K562 (cell line): ENCODE measurements around the gene XPO4. TPM values are rescaled to one million over a fixed set of nuclear protein-coding genes. Genes with fewer than 3 reads are reported as not detected.

Experiments used
- ATAC-seq: fragments of 200-7000 bp; cut with Tn5 transposase; 3 replicates; pipeline ENCODE4 v1.9.1; 2020; ENCODE audit warnings: moderate library complexity
- Bru-seq: library from RNA; stranded (reverse); fragments of 400-500 nt; gene quantifications from one replicate; lab custom pipeline; 2021; lab: Mats Ljungman, UMichigan
- BruChase-seq, 2 experiments: library from RNA; stranded (reverse); fragments of 400-500 nt; gene quantifications; one replicate each; lab custom pipeline; 2021; lab: Mats Ljungman, UMichigan
- BruUV-seq: library from RNA; stranded (reverse); fragments of 400-500 nt; replicated peaks from 2 replicates; lab custom pipeline; 2021; lab: Mats Ljungman, UMichigan
- CTCF ChIA-PET: fragments of 300-600 bp; formaldehyde crosslinking; extraction: SDS; loops from one replicate; lab custom pipeline; 2021; ENCODE audit warnings: low intra/inter-chr PET ratio; lab: Yijun Ruan, JAX
- POLR2A ChIA-PET: fragments of 300-600, 350-650 bp; sonication (Branson Sonifier 250); formaldehyde crosslinking; extraction: SDS; loops from one replicate; lab custom pipeline; 2021; ENCODE audit warnings: antibody characterized with exemption, inconsistent platforms; lab: Yijun Ruan, JAX
- DNase-seq, 4 experiments: peaks; one replicate each; pipeline versions ENCODE4 v3.0.0 to v3.0.0-alpha.2; 2011 to 2018; ENCODE audit warnings: low spot score in 3 of 4, mixed read lengths in 3 of 4; ENCODE audit errors: extremely low read depth in 1 of 4
- FAIRE-seq: peaks from 2 replicates; lab custom pipeline; 2011; peaks lifted over from hg19 to GRCh38; lab: Jason Lieb, UNC
- H2AFZ ChIP-seq: 2 replicates; pipeline ENCODE4 v1.6.0; 2011; ENCODE audit warnings: low read depth, low read length, control low read depth, inconsistent platforms
- H3K27ac ChIP-seq: fragments of 200-600 bp; 3 replicates; pipeline ENCODE4 v1.8.0; 2011; ENCODE audit warnings: low read depth, mild to moderate bottlenecking, control low read depth, inconsistent platforms, low read length, moderate library complexity, mixed read lengths; ENCODE audit errors: extremely low read depth
- H3K27me3 ChIP-seq, 2 experiments: fragments of 300-600 bp in 1 of 2; 2 replicates in 1 of 2; 3 replicates in 1 of 2; pipeline versions ENCODE4 v1.6.0 to v1.8.0; 2011; ENCODE audit warnings: inconsistent platforms in 2 of 2, low read length in 2 of 2, mild to moderate bottlenecking in 1 of 2, mixed read lengths in 1 of 2, moderate library complexity in 1 of 2; ENCODE audit not compliant: control insufficient read depth in 2 of 2, insufficient read depth in 2 of 2
- H3K36me3 ChIP-seq: fragments of 300-600 bp; 3 replicates; pipeline ENCODE4 v1.8.0; 2011; ENCODE audit warnings: mild to moderate bottlenecking, low read length, inconsistent platforms; ENCODE audit not compliant: control insufficient read depth, insufficient read depth
- H3K4me1 ChIP-seq, 2 experiments: fragments of 200-600 bp in 1 of 2; replicated peaks in 1 of 2; 2 replicates in 1 of 2; 3 replicates in 1 of 2; pipeline versions ENCODE4 v1.5.1 to v1.8.0; 2011; ENCODE audit warnings: inconsistent platforms in 2 of 2, low read length in 2 of 2, mild to moderate bottlenecking in 1 of 2, mixed read lengths in 1 of 2, moderate library complexity in 1 of 2; ENCODE audit not compliant: control insufficient read depth in 2 of 2, insufficient read depth in 2 of 2
- H3K4me2 ChIP-seq: 2 replicates; pipeline ENCODE4 v1.6.1; 2011; ENCODE audit warnings: low read length, control low read depth, inconsistent platforms, mixed read lengths; ENCODE audit not compliant: insufficient read depth
- H3K4me3 ChIP-seq: fragments of 200-600 bp; sonication (generic), shearing (Covaris generic); 2 replicates; pipeline ENCODE4 v1.5.1; 2016; ENCODE audit warnings: control low read depth, inconsistent platforms
- H3K79me2 ChIP-seq: fragments of 200-600 bp; 3 replicates; pipeline ENCODE4 v1.8.0; 2011; ENCODE audit warnings: low read length, inconsistent platforms; ENCODE audit not compliant: control insufficient read depth, insufficient read depth
- H3K9ac ChIP-seq, 2 experiments: 2 replicates each; pipeline versions ENCODE4 v1.6.0 to v1.6.1; 2011; ENCODE audit warnings: low read depth in 2 of 2, low read length in 2 of 2, control low read depth in 1 of 2, inconsistent platforms in 1 of 2, mild to moderate bottlenecking in 1 of 2, mixed read lengths in 1 of 2; ENCODE audit not compliant: insufficient read depth in 1 of 2
- H3K9me1 ChIP-seq: one replicate; pipeline ENCODE4 v1.6.0; 2011; ENCODE audit warnings: inconsistent platforms, mild to moderate bottlenecking, low read length, moderate library complexity; ENCODE audit not compliant: control insufficient read depth, insufficient read depth
- H3K9me3 ChIP-seq: replicated peaks from 2 replicates; pipeline ENCODE4 v1.5.1; 2011; ENCODE audit warnings: low read depth, low read length, inconsistent platforms; ENCODE audit not compliant: control insufficient read depth, insufficient read depth
- H4K20me1 ChIP-seq: replicated peaks from 2 replicates; pipeline ENCODE4 v1.6.1; 2011; ENCODE audit warnings: low read length, inconsistent platforms, mixed read lengths; ENCODE audit not compliant: control insufficient read depth, insufficient read depth
- ATF7 ChIP-seq: fragments of 450-650 bp; IDR thresholded peaks from 2 replicates; pipeline ENCODE4 v1.7.1; 2014; ENCODE audit warnings: mild to moderate bottlenecking, moderate library complexity
- BDP1 ChIP-seq: IDR thresholded peaks from 3 replicates; pipeline ENCODE4 v1.6.1; 2011; ENCODE audit not compliant: insufficient read length, insufficient read depth
- ERF ChIP-seq: fragments of 450-650 bp; formaldehyde crosslinking; IDR thresholded peaks from 2 replicates; pipeline ENCODE4 v1.4.0; 2020; ENCODE audit warnings: mild to moderate bottlenecking, mixed read lengths
- ESRRA ChIP-seq: fragments of 450-650 bp; IDR thresholded peaks from 2 replicates; pipeline ENCODE4 v1.6.1; 2014; ENCODE audit warnings: low read depth, mild to moderate bottlenecking, moderate library complexity, borderline replicate concordance
- HMGN3 ChIP-seq: IDR thresholded peaks from 2 replicates; pipeline ENCODE4 v1.6.1; 2011; ENCODE audit warnings: borderline replicate concordance, low read depth, mild to moderate bottlenecking, mixed read lengths, low read length; ENCODE audit not compliant: insufficient read length; ENCODE audit errors: extremely low read depth
- JUN ChIP-seq, 2 experiments: sonication (generic) in 1 of 2; formaldehyde crosslinking in 1 of 2; IDR thresholded peaks; 2 replicates each; pipeline versions ENCODE4 v1.6.1 to v1.8.0; 2012 to 2022; ENCODE audit warnings: borderline replicate concordance in 2 of 2, mild to moderate bottlenecking in 2 of 2, improper control_type of control experiment in 1 of 2, low read depth in 1 of 2, low read length in 1 of 2, missing genetic modification reagents in 1 of 2
- JUND ChIP-seq, 2 experiments: IDR thresholded peaks; 2 replicates in 1 of 2; 3 replicates in 1 of 2; pipeline ENCODE4 v1.6.1; 2011; ENCODE audit warnings: borderline replicate concordance in 2 of 2, low read depth in 2 of 2, low read length in 2 of 2, improper control_type of control experiment in 1 of 2, missing biosample characterization in 1 of 2, missing genetic modification characterization in 1 of 2, missing genetic modification reagents in 1 of 2
- MTA2 ChIP-seq: fragments of 450-650 bp; IDR thresholded peaks from 2 replicates; pipeline ENCODE4 v1.6.1; 2016; ENCODE audit warnings: low read depth
- POLR2G ChIP-seq: fragments of 200-400 bp; formaldehyde crosslinking; IDR thresholded peaks from 2 replicates; pipeline ENCODE4 v1.6.1; 2017; ENCODE audit warnings: low read depth, mild to moderate bottlenecking, antibody characterized with exemption, low read length, moderate library complexity
- SIN3A ChIP-seq, 2 experiments: fragments of 150-350 bp in 1 of 2; IDR thresholded peaks; 2 replicates each; pipeline ENCODE4 v1.6.1; 2011 to 2016; ENCODE audit warnings: borderline replicate concordance in 2 of 2, low read depth in 2 of 2, low read length in 2 of 2, mild to moderate bottlenecking in 2 of 2, moderate library complexity in 2 of 2; ENCODE audit not compliant: control insufficient read depth in 1 of 2
- THAP7 ChIP-seq: fragments of 250-450 bp; sonication (Bioruptor Pico); IDR thresholded peaks from 2 replicates; pipeline ENCODE4 v1.5.0; 2021
- ZFP30 ChIP-seq: fragments of 250-450 bp; sonication (Bioruptor Pico); IDR thresholded peaks from 2 replicates; pipeline ENCODE4 v1.8.0; 2022; ENCODE audit warnings: moderate library complexity, mild to moderate bottlenecking, inconsistent platforms, borderline replicate concordance
- WGBS: fragments of 100-300 bp; shearing (Covaris generic); methylation state at CpG from one replicate; pipeline ENCODE4 v1.1.6; 2016; ENCODE audit warnings: low coverage, mixed read lengths; ENCODE audit not compliant: insufficient coverage; ENCODE audit errors: missing lambda C conversion rate; 5-methylcytosine and 5-hydroxymethylcytosine counted together
- in situ Hi-C: fragments of 300-500 bp; cut with MboI; formaldehyde crosslinking; loops from 4 replicates; pipeline ENCODE4 v1.15.0; 2018; ENCODE audit warnings: inconsistent platforms, mixed read lengths
- intact Hi-C: fragments of 100-400 bp; cut with micrococcal nuclease; formaldehyde crosslinking; loops from 2 replicates; pipeline ENCODE4 v1.14.2; 2022
- long read RNA-seq, 3 experiments: library from polyadenylated mRNA in 2 of 3; library from RNA in 1 of 3; unstranded in 2 of 3; stranded (forward) in 1 of 3; transcript quantifications; one replicate each; pipeline ENCODE4 v2.0.0, GENCODE V29; 2019 to 2022
- polyA minus RNA-seq, 3 experiments: library from RNA; depleted of rRNA, polyadenylated mRNA; stranded (reverse); fragments of >200 nt; gene quantifications; 2 replicates each; pipeline ENCODE4 v1.2.3, GENCODE V29; 2011
- polyA plus RNA-seq, 8 experiments: library from polyadenylated mRNA; depleted of rRNA in 4 of 8; stranded (reverse) in 5 of 8; unstranded in 3 of 8; fragments of >200 nt; fragmentation: Nextera tagmentation in 2 of 8; fragmentation: Illumina TruSeq in 1 of 8; extraction: Ambion mirVana in 2 of 8; extraction: Trizol in 1 of 8; gene quantifications; 2 replicates each; pipeline versions ENCODE4 v1.2.1 to v1.2.3, GENCODE V29; 2011 to 2014; ENCODE audit warnings: inconsistent platforms in 1 of 8, missing spikeins in 1 of 8
- total RNA-seq, 7 experiments: library from RNA; depleted of rRNA in 6 of 7; stranded (reverse); fragments of >200 nt in 6 of 7; fragmentation: Illumina TruSeq in 2 of 7; extraction: Trizol in 2 of 7; gene quantifications; 2 replicates each; pipeline versions ENCODE4 v1.2.1 to v1.2.3, GENCODE V29; 2011 to 2021; ENCODE audit warnings: low replicate concordance in 1 of 7

Gene XPO4
- 14.1 and 43.5 TPM in 2 replicates for total RNA-seq (2011; cell fraction: chromatin; rRNA removed; ENCODE audit: low replicate concordance)
- 8.3 and 12.1 TPM in 2 replicates for total RNA-seq (2011; cell fraction: nucleolus; rRNA removed)
- 22.2 and 27.9 TPM in 2 replicates for total RNA-seq (2011; cell fraction: nucleoplasm; rRNA removed)
- 16.5 and 17.1 TPM in 2 replicates for total RNA-seq (2014; rRNA removed)
- total RNA-seq (2014; rRNA removed; fragmentation: Illumina TruSeq; extraction: Trizol), result 25.1 and 26.0 TPM in 2 replicates
- 19.3 and 21.4 TPM in 2 replicates for total RNA-seq (2015; rRNA removed; fragmentation: Illumina TruSeq; extraction: Trizol)
- 19.7 and 20.5 TPM in 2 replicates for total RNA-seq (2021)
- 12.9 and 19.1 TPM in 2 replicates for polyA plus RNA-seq (2011; rRNA removed)
- 4.1 and 7.7 TPM in 2 replicates for polyA plus RNA-seq (2011; cell fraction: cytosol; rRNA removed)
- polyA plus RNA-seq (2011; cell fraction: nucleus; rRNA removed), result 14.4 and 18.7 TPM in 2 replicates
- polyA plus RNA-seq (2012), result 6.3 and 7.6 TPM in 2 replicates
- 14.2 and 17.5 TPM in 2 replicates for polyA plus RNA-seq (2014; fragmentation: Illumina TruSeq; extraction: Trizol)
- polyA plus RNA-seq (2014; fragmentation: Nextera tagmentation; extraction: Ambion mirVana), result 1 to 10 TPM; 5.5 to 6.3 TPM
- 11.3 and 11.8 TPM in 2 replicates for polyA plus RNA-seq (2014; rRNA removed)
- 42.9 and 45.2 TPM in 2 replicates for polyA minus RNA-seq (2011; rRNA and poly(A)+ RNA removed)
- 13.0 and 21.7 TPM in 2 replicates for polyA minus RNA-seq (2011; cell fraction: cytosol; rRNA and poly(A)+ RNA removed)
- polyA minus RNA-seq (2011; cell fraction: nucleus; rRNA and poly(A)+ RNA removed), result 14.9 and 24.8 TPM in 2 replicates
- Bru-seq, nascent RNA, result percentile 85 among the genes with signal in this experiment
- BruChase-seq, experiment 1, labeled RNA remaining after a 2-hour chase, result percentile 90 among the genes with signal in this experiment
- percentile 89 among the genes with signal in this experiment for BruChase-seq, experiment 2, labeled RNA remaining after a 6-hour chase
- long read RNA-seq, experiment 1, full-length matches to known transcripts, result 24 of 52 reads
- long read RNA-seq, experiment 1, partial matches to known transcripts, result 9 of 52 reads
- long read RNA-seq, experiment 1, other reads (novel, unspliced or antisense), result 19 of 52 reads
- long read RNA-seq, experiment 2, full-length matches to known transcripts, result 3 of 17 reads
- long read RNA-seq, experiment 2, partial matches to known transcripts, result 2 of 17 reads
- long read RNA-seq, experiment 2, other reads (novel, unspliced or antisense), result 12 of 17 reads
- long read RNA-seq, experiment 3, partial matches to known transcripts, result 1 of 3 reads
- long read RNA-seq, experiment 3, other reads (novel, unspliced or antisense), result 2 of 3 reads

- in situ Hi-C loops (no loop called here), intact Hi-C loops (no loop called here)
- no peaks in the 10 kb centered on the region; the same call in 1 of the 2 replicates for H3K9me3 ChIP-seq
- BruUV-seq, result no TSS peak
- H3K27ac ChIP-seq, result peak within 1 kb of the TSS; percentile 91
- CTCF ChIA-PET, result no interaction called here
- H3K9ac ChIP-seq, result peak within 1 kb of the TSS; percentile 93 to 99
- FAIRE-seq, result no peak
- H3K4me3 ChIP-seq, result peak within 1 kb of the TSS; percentile 99
- DNase-seq, result peak; percentile 84 to 88 (median 85)
- H3K36me3 ChIP-seq, result peaks cover 31% of the 10 kb centered on the region; the same call in 2 of the 3 replicates
- peak within 1 kb of the TSS; percentile 93 for H2AFZ ChIP-seq
- H3K9me1 ChIP-seq, result no peaks in the 10 kb centered on the region
- H4K20me1 ChIP-seq, result no peaks in the 10 kb centered on the region
- WGBS, result under 1% methylated on average over 41 of the region's 81 CpGs
- H3K4me1 ChIP-seq, result peaks cover 0 to 4% of the 10 kb centered on the region in 2 experiments; a peak in 2 of 5 replicates
- H3K27me3 ChIP-seq, result no peaks in the 10 kb centered on the region
- peak; percentile 96 for ATAC-seq
- POLR2A ChIA-PET, result interaction anchor here (0.6 to 1.1 kb wide), 4 partner anchors 10 to 574 kb away, joined by 3 to 4 read pairs (median 3); no protein-coding TSS in a partner anchor
- peak within 1 kb of the TSS; percentile 91 for H3K4me2 ChIP-seq
- H3K79me2 ChIP-seq, result peaks cover 53% of the 10 kb centered on the region
- TF ChIP-seq ESRRA (peak; percentile 7; the same call in 1 of the 2 replicates), ZFP30 (CRISPR knock-in tag) (no peak), ATF7 (peak; percentile 25; the same call in 1 of the 2 replicates), BDP1 (no peak), SIN3A (IDR thresholded peaks at IDR 0.05; ENCODE audit: borderline replicate concordance in 2 of 2, control insufficient read depth in 1 of 2, low read depth in 2 of 2, low read length in 2 of 2) (peak; percentile 22 to 46; a peak in 2 of 4 replicates), ERF (CRISPR knock-in tag) (0 out of 2 replicates have a peak, but pooled peaks have one; percentile 28), JUND (IDR thresholded peaks at IDR 0.05; ENCODE audit: borderline replicate concordance, low read depth, low read length) (0 out of 2 replicates have a peak, but pooled peaks have one; percentile 4), JUND (tag; IDR thresholded peaks at IDR 0.05; ENCODE audit: borderline replicate concordance, low read depth, low read length) (no peak), HMGN3 (peak; percentile 58), THAP7 (CRISPR knock-in tag) (0 out of 2 replicates have a peak, but pooled peaks have one; percentile 11), POLR2G (peak; percentile 94), MTA2 (no peak), JUN (IDR thresholded peaks at IDR 0.05; ENCODE audit: borderline replicate concordance, low read depth, low read length) (0 out of 2 replicates have a peak, but pooled peaks have one; percentile 12), JUN (CRISPR knock-in tag; IDR thresholded peaks at IDR 0.05; ENCODE audit: borderline replicate concordance) (no peak)
Observed at GRCh38 chr13:20902438-20903163, at the start of gene XPO4. TSS of gene XPO4 (minus strand) at chr13:20902746. CDS start at chr13:20902738, 8 bp downstream.
